Islet of Langerhans (tissue), 1 donor: ENCODE data around the gene TCP11X1.
"Not testable (repeated sequence)": the region's sequence is repeated elsewhere in the genome, so short reads cannot be mapped to it uniquely, and the experiment has no call there.

ENCODE experiments used
- FAIRE-seq: peaks from one replicate; lab custom pipeline; 2011; peaks lifted over from hg19 to GRCh38; lab: Jason Lieb, UNC

The TCP11X1 gene

GRCh38 chrX:102214986-102215385, at the start of gene TCP11X1:
TSS of gene TCP11X1 (plus strand) at chrX:102215301.
- not testable (repeated sequence) for FAIRE-seq

- no peak for FAIRE-seq
These were observed 29.0 kb upstream of the TCP11X1 start for GRCh38 chrX:102185967-102186720.

GRCh38 chrX:102207940-102208339, 7.2 kb upstream of the TCP11X1 start:
- FAIRE-seq, result not testable (repeated sequence)

GRCh38 chrX:102216497-102216896, 1.4 kb downstream of the TCP11X1 start:
- FAIRE-seq, result not testable (repeated sequence)

- FAIRE-seq, result not testable (repeated sequence)
These were observed 20.6 kb downstream of the TCP11X1 start for GRCh38 chrX:102235678-102236077.

- not testable (repeated sequence) for FAIRE-seq
These were observed 25.2 kb downstream of the TCP11X1 start for GRCh38 chrX:102240265-102240664.

GRCh38 chrX:102246893-102247292, 31.8 kb downstream of the TCP11X1 start, which contains the start of gene NXF2:
TSS of gene NXF2 (plus strand) at chrX:102247167. CDS start at chrX:102307079, 59,912 bp downstream.
- FAIRE-seq, result not testable (repeated sequence)

- FAIRE-seq, result not testable (repeated sequence)
These were observed 57.1 kb downstream of the TCP11X1 start for GRCh38 chrX:102272231-102272630.
